Measurements from ENCODE around the gene ARHGEF3. TPM values are rescaled to one million over a fixed set of nuclear protein-coding genes. Genes with fewer than 3 reads are reported as not detected.

ARHGEF3 gene
- total RNA-seq, 1 experiment from 2014 or later, result 4.4 TPM

GRCh38 chr3:56816061-56816460, 14.3 kb upstream of the ARHGEF3 start:
- H3K4me1 Mint-ChIP-seq, result peaks cover 18 to 19% of the 10 kb centered on the region in 2 experiments
- H3K27ac Mint-ChIP-seq, result no peak overlapping the region
- H3K27me3 Mint-ChIP-seq (ENCODE audit: low read depth), result no peaks in the 10 kb centered on the region; the same call in 1 of the 2 replicates
- no peak overlapping the region for H2BK12ac ChIP-seq (ENCODE audit: insufficient read length, low read depth, low read length)
- no peaks in the 10 kb centered on the region for H3K27me3 ChIP-seq (ENCODE audit: insufficient read depth, low read length)
- no peak overlapping the region for H3K18ac ChIP-seq (ENCODE audit: insufficient read length, low read depth, low read length)
- no peaks in the 10 kb centered on the region for H3K9me3 ChIP-seq (ENCODE audit: control insufficient read depth, low read depth, low read length)
- no peak overlapping the region for H3K4ac ChIP-seq (ENCODE audit: low read depth, low read length)
- H3K23me2 ChIP-seq (ENCODE audit: insufficient read length, low read depth, low read length, poor library complexity, severe bottlenecking), result no peaks in the 10 kb centered on the region
- H3K9ac ChIP-seq (ENCODE audit: extremely low read depth, insufficient read length, low read length), result no peak overlapping the region
- no peaks in the 10 kb centered on the region for H3K9me3 Mint-ChIP-seq
- no peak overlapping the region for H3K56ac ChIP-seq (ENCODE audit: insufficient read length, low read depth, low read length)
- no peaks in the 10 kb centered on the region; the same call in 1 of the 2 replicates for H3K4me1 ChIP-seq (ENCODE audit: insufficient read depth, low read length)
- no peak overlapping the region for H2BK15ac ChIP-seq (ENCODE audit: low read depth, low read length)
- H4K91ac ChIP-seq (ENCODE audit: insufficient read length, low read depth, low read length), result no peak overlapping the region
- H3T11ph ChIP-seq (ENCODE audit: low read length), result no peak overlapping the region
- no peak overlapping the region for H3K4me2 ChIP-seq (ENCODE audit: insufficient read depth, insufficient read length, low read length)
- H2AK5ac ChIP-seq (ENCODE audit: insufficient read length, low read length), result no peak overlapping the region
- H3K14ac ChIP-seq (ENCODE audit: insufficient read depth, low read length), result no peak overlapping the region
- H3K4me3 Mint-ChIP-seq, result no peak overlapping the region
- H3K79me2 ChIP-seq (ENCODE audit: insufficient read depth, low read length), result no peaks in the 10 kb centered on the region
- DNase-seq, result no peak
- H2AFZ ChIP-seq (ENCODE audit: low read length), result no peak overlapping the region
- no peak overlapping the region for H4K8ac ChIP-seq (replicated peaks; ENCODE audit: insufficient read length, low read depth, low read length)
- H4K20me1 ChIP-seq (ENCODE audit: control insufficient read depth, insufficient read depth, insufficient read length), result no peaks in the 10 kb centered on the region
- no peak overlapping the region for H2BK5ac ChIP-seq (ENCODE audit: insufficient read length, low read length)
- no peak overlapping the region for H3K27ac ChIP-seq (ENCODE audit: insufficient read length, low read depth, low read length)
- no peaks in the 10 kb centered on the region for H3K79me1 ChIP-seq (ENCODE audit: insufficient read depth, low read depth, low read length, poor library complexity, severe bottlenecking)
- no peak overlapping the region for H2BK20ac ChIP-seq (ENCODE audit: low read depth, low read length, poor library complexity, severe bottlenecking)
- no peak overlapping the region for H2BK120ac ChIP-seq (ENCODE audit: low read depth, low read length, poor library complexity, severe bottlenecking)
- H3K23ac ChIP-seq (ENCODE audit: insufficient read length, low read depth, low read length), result no peak overlapping the region
- no peak for TF ChIP-seq CTCF (conservative IDR thresholded peaks at IDR 0.05)
- no peak overlapping the region for H4K5ac ChIP-seq (ENCODE audit: insufficient read length, low read depth, low read length)
- no peaks in the 10 kb centered on the region for H3K36me3 Mint-ChIP-seq (ENCODE audit: insufficient read depth in 1 of 3, low read depth in 3 of 3)
